Measurements from ENCODE around the gene GRB10.

GRB10 gene

GRCh38 chr7:50652400-50653125 lies 130.1 kb downstream of the GRB10 start:
- FAIRE-seq = no peak

GRCh38 chr7:50651271-50651989 lies 131.3 kb downstream of the GRB10 start:
- no peak for FAIRE-seq

GRCh38 chr7:50650057-50650664 lies 132.5 kb downstream of the GRB10 start:
- FAIRE-seq = no peak

- FAIRE-seq = no peak
Measured at GRCh38 chr7:50649259-50649885, 133.3 kb downstream of the GRB10 start.

- FAIRE-seq = no peak
Measured at GRCh38 chr7:50648570-50649169, 134.0 kb downstream of the GRB10 start.

GRCh38 chr7:50648076-50648475 lies 134.6 kb downstream of the GRB10 start:
- no peak for FAIRE-seq

- FAIRE-seq = no peak
Measured at GRCh38 chr7:50647286-50647980, 135.3 kb downstream of the GRB10 start.

- no peak for FAIRE-seq
Measured at GRCh38 chr7:50646069-50646468, 136.6 kb downstream of the GRB10 start.

GRCh38 chr7:50645186-50645585 lies 137.5 kb downstream of the GRB10 start:
- no peak for FAIRE-seq

GRCh38 chr7:50644586-50644985 lies 138.1 kb downstream of the GRB10 start:
- FAIRE-seq = no peak

GRCh38 chr7:50644114-50644513 lies 138.6 kb downstream of the GRB10 start:
- no peak for FAIRE-seq

GRCh38 chr7:50641442-50642405 lies 141.0 kb downstream of the GRB10 start:
- no peak for FAIRE-seq

- no peak for FAIRE-seq
Measured at GRCh38 chr7:50640779-50641178, 141.9 kb downstream of the GRB10 start.

GRCh38 chr7:50640256-50640655 lies 142.4 kb downstream of the GRB10 start:
- FAIRE-seq = no peak

GRCh38 chr7:50637725-50638643 lies 144.7 kb downstream of the GRB10 start:
- FAIRE-seq = no peak

GRCh38 chr7:50634378-50634777 lies 148.3 kb downstream of the GRB10 start:
- no peak for FAIRE-seq

- no peak for FAIRE-seq
Measured at GRCh38 chr7:50633414-50633710, 149.3 kb downstream of the GRB10 start.

- FAIRE-seq = no peak
Measured at GRCh38 chr7:50632561-50633413, 149.9 kb downstream of the GRB10 start.

- FAIRE-seq = no peak
Measured at GRCh38 chr7:50631639-50632038, 151.1 kb downstream of the GRB10 start.
